ENCODE results near the gene SV2B.

DNA sequence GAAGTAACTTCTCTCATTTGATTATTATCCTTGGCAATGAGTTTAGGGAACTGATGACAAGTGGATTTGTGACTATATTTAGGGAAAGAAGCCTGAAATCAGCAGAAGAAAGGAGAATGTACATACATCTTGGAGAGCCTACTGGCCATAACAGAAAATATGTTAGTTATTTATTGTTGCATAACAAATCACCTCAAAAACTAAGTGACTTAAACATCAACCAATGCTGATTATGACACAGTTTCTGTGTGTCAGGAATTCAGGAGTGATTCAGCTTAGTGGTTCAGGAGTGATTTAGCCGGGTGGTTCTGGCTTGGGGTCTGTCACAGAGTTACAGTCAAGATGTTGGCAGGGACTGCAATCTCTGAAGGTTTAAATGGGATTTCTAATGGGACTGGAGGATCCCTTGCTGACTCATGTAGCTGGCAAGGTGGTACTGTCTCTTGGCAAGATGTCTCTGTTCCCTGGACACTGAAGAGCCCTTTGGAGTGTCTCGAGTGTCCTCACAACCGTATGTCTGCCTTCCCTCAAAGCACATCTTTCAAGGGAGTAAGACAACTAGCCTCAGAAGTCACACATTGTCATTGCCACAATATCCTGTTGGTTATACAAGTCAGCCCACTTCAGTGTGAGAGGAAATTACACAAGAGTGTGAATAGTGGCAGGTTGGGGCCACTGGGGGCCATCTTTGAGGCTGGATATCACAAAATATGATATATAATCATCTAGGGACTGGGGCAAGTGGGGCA, 248.9 kb downstream of the SV2B start:
- TF ChIP-seq, protein P1, sequence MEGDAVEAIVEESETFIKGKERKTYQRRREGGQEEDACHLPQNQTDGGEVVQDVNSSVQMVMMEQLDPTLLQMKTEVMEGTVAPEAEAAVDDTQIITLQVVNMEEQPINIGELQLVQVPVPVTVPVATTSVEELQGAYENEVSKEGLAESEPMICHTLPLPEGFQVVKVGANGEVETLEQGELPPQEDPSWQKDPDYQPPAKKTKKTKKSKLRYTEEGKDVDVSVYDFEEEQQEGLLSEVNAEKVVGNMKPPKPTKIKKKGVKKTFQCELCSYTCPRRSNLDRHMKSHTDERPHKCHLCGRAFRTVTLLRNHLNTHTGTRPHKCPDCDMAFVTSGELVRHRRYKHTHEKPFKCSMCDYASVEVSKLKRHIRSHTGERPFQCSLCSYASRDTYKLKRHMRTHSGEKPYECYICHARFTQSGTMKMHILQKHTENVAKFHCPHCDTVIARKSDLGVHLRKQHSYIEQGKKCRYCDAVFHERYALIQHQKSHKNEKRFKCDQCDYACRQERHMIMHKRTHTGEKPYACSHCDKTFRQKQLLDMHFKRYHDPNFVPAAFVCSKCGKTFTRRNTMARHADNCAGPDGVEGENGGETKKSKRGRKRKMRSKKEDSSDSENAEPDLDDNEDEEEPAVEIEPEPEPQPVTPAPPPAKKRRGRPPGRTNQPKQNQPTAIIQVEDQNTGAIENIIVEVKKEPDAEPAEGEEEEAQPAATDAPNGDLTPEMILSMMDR (IDR thresholded peaks at IDR 0.05; ENCODE audit: insufficient read depth, low read length, poor library complexity, severe bottlenecking) = no peak
- TF ChIP-seq EZH2phosphoT487 (conservative IDR thresholded peaks at IDR 0.05; ENCODE audit: low read length) = no peak

Data from SU-DHL-6 (cell line).